IPS-15b (cell line): Measurements from ENCODE around the gene PRPF40A.

ENCODE experiments used
- H3K27me3 ChIP-seq: one replicate; pipeline ENCODE4 v1.6.1; 2013; ENCODE audit warnings: low read length; ENCODE audit not compliant: control insufficient read depth, insufficient read depth
- H3K36me3 ChIP-seq: one replicate; pipeline ENCODE4 v1.6.1; 2013; ENCODE audit warnings: low read length; ENCODE audit not compliant: control insufficient read depth, insufficient read depth
- H3K4me1 ChIP-seq: one replicate; pipeline ENCODE4 v1.6.1; 2013; ENCODE audit warnings: mild to moderate bottlenecking, low read length; ENCODE audit not compliant: control insufficient read depth, insufficient read depth
- H3K4me3 ChIP-seq: one replicate; pipeline ENCODE4 v1.5.1; 2013; ENCODE audit warnings: low read depth, low read length
- H3K9ac ChIP-seq: one replicate; pipeline ENCODE4 v1.6.1; 2013; ENCODE audit warnings: low read depth, mild to moderate bottlenecking, low read length
- H3K9me3 ChIP-seq: one replicate; pipeline ENCODE4 v1.6.1; 2013; ENCODE audit warnings: mild to moderate bottlenecking, low read length; ENCODE audit not compliant: control insufficient read depth, insufficient read depth

PRPF40A gene

GRCh38 chr2:152627351-152627957 lies 89.8 kb downstream of the PRPF40A start:
- no peaks in the 10 kb centered on the region for H3K9me3 ChIP-seq
- H3K36me3 ChIP-seq = peaks cover 6% of the 10 kb centered on the region
- no peak overlapping the region for H3K4me3 ChIP-seq
- no peak overlapping the region for H3K9ac ChIP-seq
- no peaks in the 10 kb centered on the region for H3K4me1 ChIP-seq
- no peaks in the 10 kb centered on the region for H3K27me3 ChIP-seq

DNA sequence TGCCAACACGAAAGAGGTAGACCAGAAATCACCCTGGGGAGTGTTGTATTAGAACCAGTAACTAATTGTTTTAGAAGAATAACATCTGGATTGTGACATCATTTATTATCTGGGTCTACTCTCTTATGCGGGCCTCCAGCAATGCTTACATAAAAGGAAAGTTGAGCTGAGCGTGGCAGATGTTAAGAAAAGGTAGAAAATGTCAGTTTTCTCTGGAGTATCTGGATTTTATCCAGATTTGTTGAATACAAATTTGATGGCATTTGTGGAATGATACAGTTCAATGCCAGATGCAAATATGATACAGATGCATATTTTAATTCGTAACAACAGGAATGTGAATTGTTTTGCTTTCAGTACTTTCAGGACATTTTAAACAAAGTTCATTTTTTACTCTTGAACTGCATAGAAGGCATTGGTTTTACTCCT lies 90.3 kb downstream of the PRPF40A start:
- H3K27me3 ChIP-seq = no peaks in the 10 kb centered on the region
- H3K4me1 ChIP-seq = no peaks in the 10 kb centered on the region
- H3K9me3 ChIP-seq = no peaks in the 10 kb centered on the region
- H3K36me3 ChIP-seq = peaks cover 4% of the 10 kb centered on the region
- no peak overlapping the region for H3K9ac ChIP-seq
- no peak overlapping the region for H3K4me3 ChIP-seq

- H3K9ac ChIP-seq = no peak overlapping the region
- H3K36me3 ChIP-seq = no peaks in the 10 kb centered on the region
- H3K27me3 ChIP-seq = no peaks in the 10 kb centered on the region
- H3K4me1 ChIP-seq = no peaks in the 10 kb centered on the region
- H3K9me3 ChIP-seq = no peaks in the 10 kb centered on the region
- no peak overlapping the region for H3K4me3 ChIP-seq
These were observed 92.5 kb downstream of the PRPF40A start for GRCh38 chr2:152624805-152625204.

DNA sequence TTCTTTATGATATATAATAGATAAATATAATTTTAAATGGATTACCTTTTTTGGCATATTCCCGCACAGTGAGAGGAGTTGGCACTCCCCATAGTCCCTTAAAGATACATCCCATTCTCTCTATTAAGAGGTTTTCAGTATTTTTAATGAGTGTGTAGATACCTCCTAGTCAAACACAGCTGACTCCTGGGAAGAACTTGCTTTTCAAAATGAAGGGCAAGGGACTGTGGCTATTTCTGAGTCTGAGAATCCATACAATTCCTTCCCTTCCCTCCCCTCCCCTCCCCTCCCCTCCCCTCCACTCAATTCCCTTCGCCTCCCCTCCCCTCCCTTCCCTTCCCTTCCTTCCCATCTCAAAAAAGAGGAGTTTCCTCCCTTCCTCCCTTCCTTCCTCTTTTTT lies 93.5 kb downstream of the PRPF40A start:
- no peaks in the 10 kb centered on the region for H3K36me3 ChIP-seq
- no peaks in the 10 kb centered on the region for H3K4me1 ChIP-seq

GRCh38 chr2:152623076-152623740 lies 94.1 kb downstream of the PRPF40A start:
- Histone ChIP-seq H3K9me3 (no peaks in the 10 kb centered on the region), H3K4me1 (no peaks in the 10 kb centered on the region), H3K9ac (no peak overlapping the region), H3K4me3 (no peak overlapping the region), H3K27me3 (no peaks in the 10 kb centered on the region), H3K36me3 (no peaks in the 10 kb centered on the region)

More for the DNA sequence above, 93.5 kb downstream of the PRPF40A start:
- no peak overlapping the region for H3K4me3 ChIP-seq
- no peaks in the 10 kb centered on the region for H3K9me3 ChIP-seq
- H3K27me3 ChIP-seq = no peaks in the 10 kb centered on the region
- H3K9ac ChIP-seq = no peak overlapping the region

- H3K4me3 ChIP-seq = no peak overlapping the region
- no peaks in the 10 kb centered on the region for H3K27me3 ChIP-seq
- no peak overlapping the region for H3K9ac ChIP-seq
- no peaks in the 10 kb centered on the region for H3K4me1 ChIP-seq
- H3K36me3 ChIP-seq = peaks cover 2% of the 10 kb centered on the region
- H3K9me3 ChIP-seq = no peaks in the 10 kb centered on the region
These were observed 95.0 kb downstream of the PRPF40A start for GRCh38 chr2:152622219-152622618.

- no peak overlapping the region for H3K9ac ChIP-seq
- H3K36me3 ChIP-seq = peaks cover 2% of the 10 kb centered on the region
- H3K27me3 ChIP-seq = no peaks in the 10 kb centered on the region
- H3K9me3 ChIP-seq = no peaks in the 10 kb centered on the region
- H3K4me3 ChIP-seq = no peak overlapping the region
- no peaks in the 10 kb centered on the region for H3K4me1 ChIP-seq
These were observed 96.3 kb downstream of the PRPF40A start for GRCh38 chr2:152620985-152621384.

GRCh38 chr2:152620208-152620607 lies 97.1 kb downstream of the PRPF40A start:
- Histone ChIP-seq H3K4me1 (no peaks in the 10 kb centered on the region), H3K9me3 (no peaks in the 10 kb centered on the region), H3K4me3 (no peak overlapping the region), H3K36me3 (peaks cover 2% of the 10 kb centered on the region), H3K9ac (no peak overlapping the region), H3K27me3 (no peaks in the 10 kb centered on the region)

- Histone ChIP-seq H3K36me3 (peaks cover 2% of the 10 kb centered on the region), H3K27me3 (no peaks in the 10 kb centered on the region), H3K9me3 (no peaks in the 10 kb centered on the region), H3K4me3 (no peak overlapping the region), H3K9ac (no peak overlapping the region), H3K4me1 (no peaks in the 10 kb centered on the region)
These were observed 99.1 kb downstream of the PRPF40A start for GRCh38 chr2:152618193-152618564.

DNA sequence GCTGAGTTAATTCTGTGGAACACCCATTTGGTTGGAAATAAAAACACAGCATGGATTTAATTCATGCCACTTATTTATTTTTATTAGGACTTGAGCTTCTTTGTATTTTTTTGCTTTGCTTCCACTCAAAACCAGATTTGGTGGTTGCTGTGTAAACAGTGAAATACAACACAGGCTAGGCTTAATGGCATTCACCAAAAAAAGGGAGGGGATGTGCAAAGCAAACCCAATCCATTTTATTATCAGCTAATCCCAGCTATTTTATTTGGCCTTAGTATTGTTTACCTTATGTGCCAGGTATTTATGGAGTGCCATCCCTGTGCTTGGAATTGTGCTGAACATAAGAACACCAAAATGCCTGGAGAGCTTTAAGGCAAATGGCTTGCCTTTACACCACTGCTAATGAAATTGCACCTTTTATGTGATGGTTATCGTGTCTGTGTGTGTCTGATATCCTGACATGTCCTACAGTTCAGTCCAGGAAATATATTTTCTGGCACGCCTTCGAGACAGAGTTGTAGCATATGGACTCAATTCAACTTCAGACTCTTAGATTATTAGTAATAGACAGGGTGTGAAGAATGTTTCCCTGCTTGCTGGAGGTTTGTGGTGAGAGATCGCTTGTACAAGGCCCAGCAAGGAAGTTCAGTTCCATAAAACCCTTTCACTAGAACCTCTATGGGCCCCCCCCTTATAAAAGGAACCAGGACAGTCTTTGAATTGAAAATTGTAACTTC lies 99.6 kb downstream of the PRPF40A start:
- Histone ChIP-seq H3K4me3 (no peak overlapping the region), H3K4me1 (no peaks in the 10 kb centered on the region), H3K9ac (no peak overlapping the region), H3K27me3 (no peaks in the 10 kb centered on the region), H3K36me3 (peaks cover 2% of the 10 kb centered on the region), H3K9me3 (no peaks in the 10 kb centered on the region)

DNA sequence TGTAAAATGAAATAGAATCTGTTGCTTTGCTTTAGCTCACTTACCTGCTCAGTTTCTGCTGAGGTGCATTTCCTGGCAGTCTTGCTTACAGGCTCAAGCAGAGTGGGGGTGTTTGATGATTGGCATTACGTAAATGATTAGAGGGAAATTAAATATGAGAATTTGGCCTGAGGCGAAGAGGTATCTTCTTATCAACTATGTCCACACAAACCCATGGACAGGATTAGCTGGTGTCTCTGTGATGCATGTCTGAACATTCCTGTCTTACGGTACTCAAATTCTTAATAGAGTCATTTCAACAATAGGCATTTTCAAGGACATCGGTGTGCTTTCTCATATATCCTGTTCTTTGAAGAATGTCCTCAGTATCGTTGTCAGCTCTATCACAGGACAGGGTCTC lies 102.1 kb downstream of the PRPF40A start:
- no peaks in the 10 kb centered on the region for H3K4me1 ChIP-seq
- H3K9me3 ChIP-seq = no peaks in the 10 kb centered on the region
- H3K36me3 ChIP-seq = peaks cover 2% of the 10 kb centered on the region
- no peaks in the 10 kb centered on the region for H3K27me3 ChIP-seq
- H3K9ac ChIP-seq = no peak overlapping the region
- no peak overlapping the region for H3K4me3 ChIP-seq

- H3K9me3 ChIP-seq = no peaks in the 10 kb centered on the region
- H3K4me1 ChIP-seq = no peaks in the 10 kb centered on the region
- peaks cover 2% of the 10 kb centered on the region for H3K36me3 ChIP-seq
- H3K9ac ChIP-seq = no peak overlapping the region
- H3K4me3 ChIP-seq = no peak overlapping the region
- no peaks in the 10 kb centered on the region for H3K27me3 ChIP-seq
These were observed 104.0 kb downstream of the PRPF40A start for GRCh38 chr2:152613235-152613634.
